ENCODE results near the gene TFCP2L1. TPM values are rescaled to one million over a fixed set of nuclear protein-coding genes. Genes with fewer than 3 reads are reported as not detected.

The TFCP2L1 gene
- total RNA-seq, 1 donor = under 0.01 TPM

DNA sequence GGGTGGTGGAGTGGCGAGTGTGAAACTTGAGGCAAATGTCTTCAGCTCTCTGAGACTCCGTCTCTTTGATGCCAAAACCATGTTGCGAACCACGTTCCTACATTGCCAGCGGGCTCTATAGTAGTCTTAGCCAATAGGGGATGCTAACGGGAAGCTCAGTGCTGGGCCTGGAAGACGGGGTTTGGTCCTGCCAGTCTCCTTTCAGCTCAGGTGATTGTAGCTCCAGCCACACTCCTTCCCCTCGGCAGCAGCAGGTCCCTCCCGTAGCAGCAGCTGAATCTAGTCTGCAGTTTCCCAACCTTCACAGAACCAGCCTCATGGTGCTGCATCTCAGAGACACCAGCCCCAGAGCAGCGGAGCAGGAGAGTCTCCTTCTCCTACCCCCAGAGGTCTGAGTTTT lies 109.7 kb downstream of the TFCP2L1 start:
- H3K79me2 ChIP-seq (ENCODE audit: insufficient read depth, low read length) = no peaks in the 10 kb centered on the region
- H3K27me3 ChIP-seq (ENCODE audit: insufficient read depth, low read length) = peaks cover 24% of the 10 kb centered on the region
- H3K36me3 ChIP-seq (ENCODE audit: insufficient read depth, low read length) = no peaks in the 10 kb centered on the region
- H3K9me3 ChIP-seq (ENCODE audit: low read depth, low read length) = no peaks in the 10 kb centered on the region
- H3K4me1 ChIP-seq (ENCODE audit: insufficient read depth, low read length) = no peaks in the 10 kb centered on the region
- H4K20me1 ChIP-seq (ENCODE audit: insufficient read depth, low read length) = no peaks in the 10 kb centered on the region
- no peak overlapping the region for H2AFZ ChIP-seq (ENCODE audit: low read length)
- H3K27ac ChIP-seq (ENCODE audit: low read depth, low read length) = no peak overlapping the region
- no peak overlapping the region for H3K4me2 ChIP-seq (ENCODE audit: insufficient read depth, low read length)
- no peak overlapping the region for H3K4me3 ChIP-seq (ENCODE audit: insufficient read depth, low read length)
- no peak for DNase-seq (ENCODE audit: insufficient read length, low spot score, missing footprints)
- TF ChIP-seq, protein P1, sequence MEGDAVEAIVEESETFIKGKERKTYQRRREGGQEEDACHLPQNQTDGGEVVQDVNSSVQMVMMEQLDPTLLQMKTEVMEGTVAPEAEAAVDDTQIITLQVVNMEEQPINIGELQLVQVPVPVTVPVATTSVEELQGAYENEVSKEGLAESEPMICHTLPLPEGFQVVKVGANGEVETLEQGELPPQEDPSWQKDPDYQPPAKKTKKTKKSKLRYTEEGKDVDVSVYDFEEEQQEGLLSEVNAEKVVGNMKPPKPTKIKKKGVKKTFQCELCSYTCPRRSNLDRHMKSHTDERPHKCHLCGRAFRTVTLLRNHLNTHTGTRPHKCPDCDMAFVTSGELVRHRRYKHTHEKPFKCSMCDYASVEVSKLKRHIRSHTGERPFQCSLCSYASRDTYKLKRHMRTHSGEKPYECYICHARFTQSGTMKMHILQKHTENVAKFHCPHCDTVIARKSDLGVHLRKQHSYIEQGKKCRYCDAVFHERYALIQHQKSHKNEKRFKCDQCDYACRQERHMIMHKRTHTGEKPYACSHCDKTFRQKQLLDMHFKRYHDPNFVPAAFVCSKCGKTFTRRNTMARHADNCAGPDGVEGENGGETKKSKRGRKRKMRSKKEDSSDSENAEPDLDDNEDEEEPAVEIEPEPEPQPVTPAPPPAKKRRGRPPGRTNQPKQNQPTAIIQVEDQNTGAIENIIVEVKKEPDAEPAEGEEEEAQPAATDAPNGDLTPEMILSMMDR (IDR thresholded peaks at IDR 0.05; ENCODE audit: extremely low read depth, low read depth, low read length) = no peak

DNA sequence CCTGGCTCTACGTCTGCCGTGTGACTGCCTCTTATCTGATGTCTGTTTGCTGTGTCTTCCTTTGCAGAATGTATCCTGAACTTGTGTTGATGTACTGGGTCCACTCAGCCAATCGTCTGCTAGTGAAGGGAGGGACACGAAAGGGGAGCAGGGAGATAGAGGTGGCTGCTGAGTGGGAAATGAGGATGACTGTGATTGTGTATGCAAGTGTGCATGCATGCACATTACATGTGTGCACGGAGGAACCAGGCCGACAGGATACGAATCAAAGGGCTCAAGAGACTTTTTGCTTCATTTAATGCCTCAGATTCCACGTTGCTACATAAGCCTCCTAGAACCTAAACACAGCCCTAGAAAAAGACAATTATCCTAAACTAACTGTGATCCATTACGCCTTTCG lies 111.2 kb downstream of the TFCP2L1 start:
- DNase-seq (ENCODE audit: insufficient read length, low spot score, missing footprints) = no peak
- Histone ChIP-seq H3K9me3 (ENCODE audit: low read depth, low read length) (no peaks in the 10 kb centered on the region), H3K4me2 (ENCODE audit: insufficient read depth, low read length) (no peak overlapping the region), H2AFZ (ENCODE audit: low read length) (no peak overlapping the region), H3K27ac (ENCODE audit: low read depth, low read length) (no peak overlapping the region), H3K79me2 (ENCODE audit: insufficient read depth, low read length) (no peaks in the 10 kb centered on the region), H3K27me3 (ENCODE audit: insufficient read depth, low read length) (peaks cover 16% of the 10 kb centered on the region), H3K4me3 (ENCODE audit: insufficient read depth, low read length) (no peak overlapping the region), H3K4me1 (ENCODE audit: insufficient read depth, low read length) (no peaks in the 10 kb centered on the region), H4K20me1 (ENCODE audit: insufficient read depth, low read length) (no peaks in the 10 kb centered on the region), H3K36me3 (ENCODE audit: insufficient read depth, low read length) (no peaks in the 10 kb centered on the region)
- TF ChIP-seq, protein P1 (IDR thresholded peaks at IDR 0.05; ENCODE audit: extremely low read depth, low read depth, low read length) = no peak

DNA sequence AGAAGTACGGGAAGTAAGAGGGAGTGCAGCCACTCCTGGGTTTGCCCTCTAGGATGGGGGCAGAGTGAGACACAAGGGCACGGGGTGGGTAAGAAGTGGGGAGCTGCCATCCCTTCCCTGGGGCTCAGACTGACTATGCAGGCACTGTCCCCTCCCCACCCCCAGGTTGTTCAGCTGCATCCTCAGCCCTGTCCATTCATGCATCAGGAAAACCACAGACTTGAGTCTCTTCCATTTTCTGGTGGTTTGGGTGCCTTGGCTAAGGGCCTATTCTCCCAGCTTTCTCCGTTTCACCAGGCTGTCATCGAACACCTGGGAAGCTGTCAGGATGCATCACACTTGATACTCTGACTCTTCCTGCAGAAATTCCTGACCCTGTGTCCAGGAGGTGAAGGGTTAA lies 111.9 kb downstream of the TFCP2L1 start:
- no peaks in the 10 kb centered on the region for H3K79me2 ChIP-seq (ENCODE audit: insufficient read depth, low read length)
- H4K20me1 ChIP-seq (ENCODE audit: insufficient read depth, low read length) = no peaks in the 10 kb centered on the region
- H3K4me2 ChIP-seq (ENCODE audit: insufficient read depth, low read length) = no peak overlapping the region
- no peak overlapping the region for H2AFZ ChIP-seq (ENCODE audit: low read length)
- H3K27ac ChIP-seq (ENCODE audit: low read depth, low read length) = no peak overlapping the region
- peaks cover 12% of the 10 kb centered on the region for H3K27me3 ChIP-seq (ENCODE audit: insufficient read depth, low read length)
- TF ChIP-seq, protein P1 (IDR thresholded peaks at IDR 0.05; ENCODE audit: extremely low read depth, low read depth, low read length) = no peak
- no peaks in the 10 kb centered on the region for H3K9me3 ChIP-seq (ENCODE audit: low read depth, low read length)
- no peak overlapping the region for H3K4me3 ChIP-seq (ENCODE audit: insufficient read depth, low read length)
- H3K36me3 ChIP-seq (ENCODE audit: insufficient read depth, low read length) = no peaks in the 10 kb centered on the region
- H3K4me1 ChIP-seq (ENCODE audit: insufficient read depth, low read length) = no peaks in the 10 kb centered on the region
- DNase-seq (ENCODE audit: insufficient read length, low spot score, missing footprints) = no peak

DNA sequence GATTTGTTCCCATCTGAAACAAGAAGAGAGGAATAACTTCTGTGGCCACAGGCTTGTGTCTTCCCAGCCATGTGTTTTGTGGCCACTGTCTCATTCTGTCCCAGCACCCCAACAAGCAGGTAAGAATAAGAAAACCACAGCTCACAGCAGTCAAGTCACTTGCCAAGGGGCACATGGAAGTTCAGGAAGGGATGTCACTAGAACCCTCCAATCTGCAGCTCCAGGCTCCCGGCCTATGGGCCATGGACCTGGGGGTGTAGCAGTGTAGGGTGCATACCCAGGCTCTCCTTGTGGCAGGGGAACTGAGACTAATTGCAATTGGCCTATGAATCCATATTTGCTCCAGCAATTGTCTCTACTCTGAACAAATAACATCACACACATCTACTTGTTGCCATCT lies 112.5 kb downstream of the TFCP2L1 start:
- Histone ChIP-seq H3K4me3 (ENCODE audit: insufficient read depth, low read length) (no peak overlapping the region), H3K36me3 (ENCODE audit: insufficient read depth, low read length) (no peaks in the 10 kb centered on the region), H3K4me1 (ENCODE audit: insufficient read depth, low read length) (no peaks in the 10 kb centered on the region), H3K4me2 (ENCODE audit: insufficient read depth, low read length) (no peak overlapping the region), H3K27ac (ENCODE audit: low read depth, low read length) (no peak overlapping the region), H4K20me1 (ENCODE audit: insufficient read depth, low read length) (no peaks in the 10 kb centered on the region), H3K79me2 (ENCODE audit: insufficient read depth, low read length) (no peaks in the 10 kb centered on the region), H3K9me3 (ENCODE audit: low read depth, low read length) (no peaks in the 10 kb centered on the region), H3K27me3 (ENCODE audit: insufficient read depth, low read length) (peaks cover 15% of the 10 kb centered on the region), H2AFZ (ENCODE audit: low read length) (no peak overlapping the region)
- DNase-seq (ENCODE audit: insufficient read length, low spot score, missing footprints) = no peak
- TF ChIP-seq, protein P1 (IDR thresholded peaks at IDR 0.05; ENCODE audit: extremely low read depth, low read depth, low read length) = no peak
